ENCODE results near the gene DCBLD2. TPM values are rescaled to one million over a fixed set of nuclear protein-coding genes. Genes with fewer than 3 reads are reported as not detected.
A peak's percentile ranks its signal among the peaks of the same experiment; 100 is the strongest.

DCBLD2 gene
- total RNA-seq, 1 experiment from 2014 or later: 178 TPM

DNA sequence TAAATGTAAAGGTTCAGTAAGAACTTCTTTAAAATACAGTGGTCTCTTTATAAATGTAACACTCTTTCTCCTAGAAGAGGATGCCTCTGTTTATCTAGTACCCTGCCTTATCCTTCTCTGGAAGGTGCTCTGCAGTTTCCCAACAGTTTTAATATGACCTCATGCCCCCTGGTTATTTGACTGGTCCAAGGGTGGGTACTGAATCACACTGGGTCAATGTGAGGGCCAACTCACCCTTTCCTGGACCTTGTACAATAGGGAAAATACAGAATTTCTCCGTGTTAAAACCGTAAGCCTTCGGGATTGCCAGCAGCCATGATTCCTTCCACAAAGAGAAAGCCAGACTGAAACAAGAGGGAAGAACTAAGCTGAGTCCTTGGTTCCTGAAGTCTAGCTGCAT, 9.2 kb downstream of the DCBLD2 start:
- H3K4me1 Mint-ChIP-seq (ENCODE audit: low read depth, unreplicated experiment): peaks cover 26% of the 10 kb centered on the region
- no TSS peak for BruUV-seq (replicated peaks)
- intact Hi-C loops (cut with micrococcal nuclease; ENCODE audit: unreplicated experiment): loop anchor here (5.0 kb wide), 1 partner anchor 65 kb away; no protein-coding TSS in a partner anchor
- CTCF ChIA-PET: interaction anchor here (1.0 to 1.1 kb wide), 2 partner anchors 9 to 80 kb away, joined by 3 read pairs; partner anchors contain the start of gene DCBLD2
- no peak overlapping the region for H3K4me3 Mint-ChIP-seq (ENCODE audit: low read depth, unreplicated experiment)
- no peak for DNase-seq
- TF ChIP-seq, protein P1, sequence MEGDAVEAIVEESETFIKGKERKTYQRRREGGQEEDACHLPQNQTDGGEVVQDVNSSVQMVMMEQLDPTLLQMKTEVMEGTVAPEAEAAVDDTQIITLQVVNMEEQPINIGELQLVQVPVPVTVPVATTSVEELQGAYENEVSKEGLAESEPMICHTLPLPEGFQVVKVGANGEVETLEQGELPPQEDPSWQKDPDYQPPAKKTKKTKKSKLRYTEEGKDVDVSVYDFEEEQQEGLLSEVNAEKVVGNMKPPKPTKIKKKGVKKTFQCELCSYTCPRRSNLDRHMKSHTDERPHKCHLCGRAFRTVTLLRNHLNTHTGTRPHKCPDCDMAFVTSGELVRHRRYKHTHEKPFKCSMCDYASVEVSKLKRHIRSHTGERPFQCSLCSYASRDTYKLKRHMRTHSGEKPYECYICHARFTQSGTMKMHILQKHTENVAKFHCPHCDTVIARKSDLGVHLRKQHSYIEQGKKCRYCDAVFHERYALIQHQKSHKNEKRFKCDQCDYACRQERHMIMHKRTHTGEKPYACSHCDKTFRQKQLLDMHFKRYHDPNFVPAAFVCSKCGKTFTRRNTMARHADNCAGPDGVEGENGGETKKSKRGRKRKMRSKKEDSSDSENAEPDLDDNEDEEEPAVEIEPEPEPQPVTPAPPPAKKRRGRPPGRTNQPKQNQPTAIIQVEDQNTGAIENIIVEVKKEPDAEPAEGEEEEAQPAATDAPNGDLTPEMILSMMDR (IDR thresholded peaks at IDR 0.05; ENCODE audit: unreplicated experiment): no peak
- no peaks in the 10 kb centered on the region for H3K27me3 Mint-ChIP-seq (ENCODE audit: unreplicated experiment)
- H3K9me3 Mint-ChIP-seq (ENCODE audit: low read depth, unreplicated experiment): no peaks in the 10 kb centered on the region
- peaks cover 59% of the 10 kb centered on the region for H3K36me3 Mint-ChIP-seq (ENCODE audit: insufficient read depth, unreplicated experiment)
- H3K27ac Mint-ChIP-seq (ENCODE audit: unreplicated experiment): peak overlapping the region; percentile 51

GRCh38 chr3:98890965-98891910, 10.3 kb downstream of the DCBLD2 start:
- intact Hi-C loops (cut with micrococcal nuclease; ENCODE audit: unreplicated experiment): loop anchor here (5.0 kb wide), 1 partner anchor 64 kb away; no protein-coding TSS in a partner anchor
- TF ChIP-seq, protein P1 (IDR thresholded peaks at IDR 0.05; ENCODE audit: unreplicated experiment): no peak
- DNase-seq: no peak
- Mint-ChIP-seq H3K4me3 (ENCODE audit: low read depth, unreplicated experiment) (no peak overlapping the region), H3K4me1 (ENCODE audit: low read depth, unreplicated experiment) (peaks cover 32% of the 10 kb centered on the region), H3K9me3 (ENCODE audit: low read depth, unreplicated experiment) (no peaks in the 10 kb centered on the region), H3K27ac (ENCODE audit: unreplicated experiment) (no peak overlapping the region), H3K36me3 (ENCODE audit: insufficient read depth, unreplicated experiment) (peaks cover 57% of the 10 kb centered on the region), H3K27me3 (ENCODE audit: unreplicated experiment) (no peaks in the 10 kb centered on the region)
- CTCF ChIA-PET: interaction anchor here (0.8 kb wide), 1 partner anchor 103 kb away, joined by 3 read pairs; no protein-coding TSS in a partner anchor
- BruUV-seq (replicated peaks): no TSS peak

GRCh38 chr3:98890181-98890835, 11.2 kb downstream of the DCBLD2 start:
- Mint-ChIP-seq H3K4me3 (ENCODE audit: low read depth, unreplicated experiment) (no peak overlapping the region), H3K27ac (ENCODE audit: unreplicated experiment) (no peak overlapping the region), H3K36me3 (ENCODE audit: insufficient read depth, unreplicated experiment) (peaks cover 53% of the 10 kb centered on the region), H3K4me1 (ENCODE audit: low read depth, unreplicated experiment) (peaks cover 35% of the 10 kb centered on the region), H3K27me3 (ENCODE audit: unreplicated experiment) (no peaks in the 10 kb centered on the region), H3K9me3 (ENCODE audit: low read depth, unreplicated experiment) (no peaks in the 10 kb centered on the region)
- no TSS peak for BruUV-seq (replicated peaks)
- DNase-seq: no peak
- TF ChIP-seq, protein P1 (IDR thresholded peaks at IDR 0.05; ENCODE audit: unreplicated experiment): no peak
- intact Hi-C loops (cut with micrococcal nuclease; ENCODE audit: unreplicated experiment): loop anchor here (5.0 kb wide), 1 partner anchor 63 kb away; no protein-coding TSS in a partner anchor
- CTCF ChIA-PET: interaction anchor here (0.8 kb wide), 1 partner anchor 104 kb away, joined by 3 read pairs; no protein-coding TSS in a partner anchor

DNA sequence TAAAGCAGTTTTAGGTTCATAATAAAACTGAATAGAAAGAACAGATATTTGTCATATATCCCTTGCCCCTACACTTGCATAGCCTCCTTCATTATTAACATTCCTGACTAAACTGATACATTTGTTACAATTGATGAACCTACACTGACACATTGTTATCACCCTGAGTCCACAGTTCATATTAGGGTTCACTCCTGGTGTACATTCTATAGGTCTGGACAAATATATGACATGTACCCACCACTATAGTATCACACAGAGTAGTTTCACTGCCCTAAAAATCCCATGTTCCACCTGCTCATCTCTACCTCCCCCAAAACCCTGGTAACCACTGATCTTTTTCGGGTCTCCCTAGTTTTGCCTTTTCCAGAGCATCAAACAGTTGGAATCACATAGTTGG, 13.8 kb downstream of the DCBLD2 start:
- Mint-ChIP-seq H3K27ac (ENCODE audit: unreplicated experiment) (peak overlapping the region; percentile 33), H3K4me3 (ENCODE audit: low read depth, unreplicated experiment) (peak overlapping the region; percentile 47), H3K4me1 (ENCODE audit: low read depth, unreplicated experiment) (peaks cover 19% of the 10 kb centered on the region), H3K36me3 (ENCODE audit: insufficient read depth, unreplicated experiment) (peaks cover 34% of the 10 kb centered on the region), H3K27me3 (ENCODE audit: unreplicated experiment) (no peaks in the 10 kb centered on the region), H3K9me3 (ENCODE audit: low read depth, unreplicated experiment) (no peaks in the 10 kb centered on the region)
- no TSS peak for BruUV-seq (replicated peaks)
- TF ChIP-seq, protein P1 (IDR thresholded peaks at IDR 0.05; ENCODE audit: unreplicated experiment): no peak
- CTCF ChIA-PET: interaction anchor here (0.6 kb wide), 1 partner anchor 14 kb away, joined by 5 read pairs; the partner anchor contains the start of gene DCBLD2
- no peak for DNase-seq
- intact Hi-C loops (cut with micrococcal nuclease; ENCODE audit: unreplicated experiment): no loop called here

Data from Calu3 (cell line).